HG03103 (cell line): ENCODE results near the gene ANKRD2.
"Not testable (repeated sequence)": the region's sequence is repeated elsewhere in the genome, so short reads cannot be mapped to it uniquely, and the experiment has no call there.

Source experiments
- ATAC-seq: cut with Tn5 transposase; IDR thresholded peaks from one replicate; pipeline ENCODE4 v1.9.1; 2021; ENCODE audit warnings: low read depth; ENCODE audit not compliant: unreplicated experiment

The ANKRD2 gene

DNA sequence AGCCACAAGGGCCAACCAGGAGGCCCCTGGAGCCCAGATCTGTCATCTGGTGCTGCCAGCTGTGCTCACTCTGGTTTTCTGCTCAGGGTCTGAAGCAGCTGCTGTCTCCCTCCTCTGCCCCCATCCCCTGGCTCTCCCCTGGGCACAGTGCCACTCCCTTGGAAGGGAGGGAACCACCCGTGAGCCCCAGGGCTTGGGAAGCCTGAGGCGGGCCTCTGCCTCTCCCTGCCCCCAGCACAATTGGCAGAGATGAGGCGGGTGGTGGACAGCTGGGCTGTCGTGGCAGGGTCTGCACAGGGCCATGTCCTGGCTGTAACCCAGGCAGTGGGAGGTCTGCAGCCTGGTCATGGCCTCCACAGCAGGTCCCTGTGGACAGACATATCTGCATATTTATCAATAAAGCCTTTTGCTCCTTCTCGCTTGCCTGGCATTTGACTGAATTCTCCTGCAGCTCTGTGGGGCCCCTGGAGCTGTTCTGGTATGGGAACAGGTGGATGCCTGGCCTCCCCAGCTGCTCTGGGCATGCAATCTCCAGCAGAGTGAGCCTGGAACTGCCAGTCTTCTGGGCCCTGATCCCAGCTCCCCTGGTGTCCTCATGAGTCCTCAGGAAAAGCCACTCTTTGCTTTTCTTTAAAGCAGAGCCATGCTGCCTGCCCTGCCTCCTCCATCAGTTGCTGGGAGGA is 1.6 kb upstream of the ANKRD2 start:
- ATAC-seq: no peak

DNA sequence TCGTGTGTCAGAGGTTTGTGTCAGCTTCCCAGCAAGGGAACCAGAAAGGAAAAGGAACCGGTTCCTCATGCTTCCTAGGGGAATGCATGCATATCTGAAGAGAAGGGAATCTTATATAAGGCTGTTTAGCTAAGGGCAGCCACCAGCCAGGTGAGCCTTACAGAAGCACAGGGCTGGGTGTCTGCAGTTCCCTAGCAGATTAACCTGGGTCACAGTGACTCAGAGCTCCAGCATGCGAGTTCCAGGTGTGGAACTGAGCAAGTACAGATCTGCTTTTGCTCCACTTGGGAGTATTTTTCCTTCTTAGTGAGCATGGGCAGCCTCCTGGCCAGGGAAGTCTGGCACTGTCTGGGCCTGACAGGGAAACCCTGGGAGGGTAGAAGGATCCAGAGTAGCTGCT is 957 bp upstream of the ANKRD2 start:
- ATAC-seq: no peak

DNA sequence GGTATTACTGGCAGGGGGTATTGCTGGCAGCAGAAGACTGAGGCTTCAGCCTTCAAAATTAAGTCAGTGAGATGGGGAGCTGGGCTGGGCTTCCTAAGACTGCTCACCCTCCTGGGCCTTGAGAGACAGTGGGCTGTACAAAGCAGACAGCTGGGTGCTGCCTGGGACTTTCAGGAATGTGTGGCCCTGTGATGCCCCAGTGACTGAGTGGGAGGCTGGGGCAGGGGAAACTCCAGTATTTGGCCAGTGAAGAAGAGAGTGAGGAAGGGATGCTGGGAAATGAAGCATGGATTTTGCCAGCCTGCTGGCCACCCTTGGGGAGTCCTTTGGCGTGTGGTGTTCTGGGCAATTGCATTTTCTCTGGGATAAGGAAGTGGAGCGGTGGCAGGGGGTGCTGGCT is 442 bp downstream of the ANKRD2 start:
- ATAC-seq: no peak

DNA sequence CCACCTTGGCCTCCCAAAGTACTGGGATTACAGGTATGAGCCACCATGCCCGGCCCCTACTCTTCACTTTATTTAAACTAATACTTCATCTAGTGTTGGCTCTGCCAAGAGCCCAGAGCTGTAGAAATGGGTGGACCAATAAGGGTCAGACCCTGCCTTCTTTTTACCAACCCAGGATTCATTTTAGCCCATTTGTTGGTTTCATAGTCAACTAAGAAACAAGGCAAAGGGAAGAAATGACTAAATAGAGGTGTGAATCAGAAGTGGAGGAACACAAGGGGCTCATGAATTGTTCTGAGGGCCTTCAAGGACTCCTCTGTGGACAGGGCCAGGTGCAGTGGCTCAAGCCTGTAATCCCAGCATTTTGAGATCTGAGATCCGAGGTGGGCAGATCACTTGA is 1.1 kb downstream of the ANKRD2 start:
- no peak for ATAC-seq

DNA sequence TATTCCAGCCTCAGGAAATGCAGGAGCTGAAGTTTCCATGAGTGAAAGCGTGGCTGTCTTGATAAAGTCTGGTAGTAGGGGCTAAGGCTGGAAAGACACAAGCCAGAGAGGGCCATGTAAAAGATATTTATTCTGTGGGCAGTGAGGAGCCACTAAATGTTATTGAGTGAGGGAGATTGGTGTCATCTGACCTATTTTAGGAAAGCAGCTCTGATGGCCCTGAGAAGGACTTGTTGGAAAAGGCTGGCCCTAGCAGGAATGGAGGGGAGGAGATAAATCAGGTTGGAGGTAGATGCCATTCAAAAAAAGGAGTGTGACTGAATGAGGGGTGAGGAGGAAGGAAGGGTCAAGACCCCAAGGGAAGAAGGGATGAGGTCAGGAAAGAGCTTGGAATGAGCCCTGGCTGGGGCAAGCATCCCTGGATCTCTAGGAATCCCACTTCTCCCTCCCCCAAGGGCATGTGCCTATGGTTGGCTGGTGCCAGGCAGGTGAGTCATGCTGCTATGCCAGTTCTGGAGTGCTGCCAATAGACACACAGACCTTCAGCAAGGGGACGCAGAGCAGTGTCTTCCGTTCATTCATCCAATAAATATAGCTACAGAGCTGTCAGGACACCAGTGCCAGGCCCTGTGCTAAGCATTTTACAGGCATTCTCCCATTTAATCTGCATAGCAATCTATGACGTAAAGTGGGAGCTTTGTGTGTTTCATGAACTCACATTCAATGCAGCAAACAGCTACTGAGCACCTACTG is 2.0 kb downstream of the ANKRD2 start:
- no peak for ATAC-seq

DNA sequence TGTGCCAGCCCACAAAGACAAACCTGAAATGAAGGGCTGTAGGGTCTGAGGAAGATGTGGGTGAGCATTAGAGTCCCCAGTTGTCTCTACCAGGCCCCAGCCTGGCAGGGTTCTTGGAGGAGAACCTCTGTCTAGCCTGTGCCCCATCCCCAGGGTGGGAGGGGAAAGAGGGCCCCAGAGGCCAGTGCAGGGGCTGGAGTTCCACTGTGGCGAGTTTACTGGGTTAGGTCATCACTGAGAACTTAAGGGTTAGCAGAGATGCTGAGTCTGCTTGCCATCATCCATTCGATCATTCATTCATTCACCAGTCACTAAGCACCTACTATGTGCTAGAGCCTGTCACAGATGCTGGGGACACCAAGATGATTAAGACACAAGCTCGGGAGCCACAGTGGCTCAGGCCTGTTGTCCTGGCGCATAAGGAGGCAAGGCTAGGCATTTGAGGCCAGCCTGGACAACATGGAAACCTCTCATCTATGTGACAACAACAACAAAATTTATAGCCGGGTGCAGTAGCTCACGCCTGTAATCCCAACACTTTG is 2.6 kb downstream of the ANKRD2 start:
- ATAC-seq: no peak

DNA sequence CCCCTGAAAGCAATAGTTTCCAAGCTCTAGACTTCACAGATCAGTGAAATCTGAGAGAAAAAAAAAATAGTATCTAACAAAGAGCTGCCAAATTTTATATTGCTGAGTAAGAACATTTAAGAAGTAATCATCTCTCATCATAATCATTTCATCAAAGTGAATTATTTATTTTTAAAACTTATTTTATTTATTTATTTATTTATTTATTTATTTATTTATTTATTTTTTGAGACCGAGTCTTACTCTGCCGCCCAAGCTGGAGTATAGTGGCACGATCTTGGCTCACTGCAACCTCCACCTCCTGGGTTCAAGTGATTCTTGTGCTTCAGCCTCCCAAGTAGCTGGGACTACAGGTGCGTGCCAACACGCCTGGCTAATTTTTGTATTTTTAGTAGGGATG is 3.9 kb downstream of the ANKRD2 start:
- not testable (repeated sequence) for ATAC-seq

DNA sequence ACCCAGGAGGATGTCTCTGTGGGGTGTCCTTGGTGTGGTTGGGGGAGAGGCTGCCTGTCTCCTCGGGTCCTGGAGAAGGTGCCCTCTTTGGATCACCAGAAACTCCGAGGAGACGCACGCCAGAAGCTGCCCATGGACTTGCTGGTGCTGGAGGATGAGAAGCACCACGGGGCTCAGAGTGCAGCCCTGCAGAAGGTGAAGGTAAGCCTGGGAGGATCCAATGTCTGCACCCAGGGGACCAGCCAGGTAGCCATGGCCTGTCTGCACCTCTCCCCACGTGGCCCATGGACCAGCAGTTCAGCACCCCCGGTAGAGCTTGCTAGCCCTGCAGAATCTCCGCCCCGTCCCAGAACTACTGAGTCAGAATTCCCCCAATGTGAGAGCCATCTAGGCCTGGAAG is 5.1 kb downstream of the ANKRD2 start:
- no peak for ATAC-seq

DNA sequence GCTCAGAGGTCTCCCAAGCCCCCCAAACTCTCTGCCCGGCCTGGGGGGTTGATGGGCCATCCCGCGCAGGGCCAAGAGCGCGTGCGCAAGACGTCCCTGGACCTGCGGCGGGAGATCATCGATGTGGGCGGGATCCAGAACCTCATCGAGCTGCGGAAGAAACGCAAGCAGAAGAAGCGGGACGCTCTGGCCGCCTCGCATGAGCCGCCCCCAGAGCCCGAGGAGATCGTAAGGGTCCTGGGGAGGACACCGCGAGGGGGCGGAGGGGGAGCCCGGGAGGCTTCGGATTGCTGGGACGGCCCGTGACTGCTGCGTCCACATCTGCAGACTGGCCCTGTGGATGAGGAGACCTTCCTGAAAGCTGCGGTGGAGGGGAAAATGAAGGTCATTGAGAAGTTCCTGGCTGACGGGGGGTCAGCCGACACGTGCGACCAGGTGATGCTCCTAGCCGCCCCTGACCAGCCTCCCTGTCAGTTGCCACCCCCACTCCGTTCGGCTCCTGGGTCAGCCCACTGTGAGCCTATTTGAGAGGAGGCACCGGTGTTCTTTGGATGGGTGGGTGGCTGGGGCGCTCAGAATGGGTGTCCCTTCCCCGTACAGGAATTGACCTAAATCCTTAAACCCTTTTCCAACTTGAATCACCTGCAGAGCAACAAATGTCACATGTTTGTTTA is 5.7 kb downstream of the ANKRD2 start:
- ATAC-seq: no peak

DNA sequence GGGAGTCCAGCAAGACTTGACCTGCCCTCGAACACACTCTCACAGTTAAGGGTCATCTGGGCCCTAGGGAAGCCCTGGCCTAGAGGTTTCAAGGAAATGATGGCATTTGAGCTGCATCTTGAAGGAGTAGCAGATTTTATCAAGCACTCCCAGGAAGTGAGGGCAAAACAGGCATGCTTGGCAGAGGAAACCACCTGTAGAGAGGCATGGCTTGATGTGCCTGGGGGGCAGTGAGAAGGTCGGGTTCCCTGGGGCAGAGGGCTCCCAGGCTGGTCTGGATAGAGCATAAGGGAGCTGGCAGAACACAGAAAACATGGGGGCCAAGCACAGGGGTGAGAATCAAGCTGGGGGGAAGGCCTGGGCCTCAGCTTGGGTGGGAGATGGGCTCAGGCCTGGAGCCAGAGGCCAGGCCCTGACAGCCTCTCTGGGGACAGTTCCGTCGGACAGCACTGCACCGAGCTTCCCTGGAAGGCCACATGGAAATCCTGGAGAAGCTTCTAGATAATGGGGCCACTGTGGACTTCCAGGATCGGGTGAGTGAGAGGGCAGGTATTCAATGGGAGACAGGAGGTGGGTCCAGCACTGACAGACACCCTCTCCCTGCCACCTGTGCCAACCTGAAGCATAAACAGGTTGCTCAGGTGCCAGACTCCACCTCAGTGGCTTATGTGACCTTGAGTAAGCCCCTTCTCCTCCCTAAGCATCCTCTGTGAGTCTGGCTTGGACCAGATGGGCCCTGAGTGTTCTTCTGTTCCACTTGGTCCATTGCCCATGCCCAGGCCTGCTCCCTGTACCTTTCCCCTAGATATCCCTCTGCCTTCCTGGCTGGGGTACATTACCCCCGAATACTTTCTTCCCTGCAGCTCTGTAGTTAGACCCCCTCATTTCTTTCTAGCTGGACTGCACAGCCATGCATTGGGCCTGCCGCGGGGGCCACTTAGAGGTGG is 8.1 kb downstream of the ANKRD2 start:
- ATAC-seq: no peak

DNA sequence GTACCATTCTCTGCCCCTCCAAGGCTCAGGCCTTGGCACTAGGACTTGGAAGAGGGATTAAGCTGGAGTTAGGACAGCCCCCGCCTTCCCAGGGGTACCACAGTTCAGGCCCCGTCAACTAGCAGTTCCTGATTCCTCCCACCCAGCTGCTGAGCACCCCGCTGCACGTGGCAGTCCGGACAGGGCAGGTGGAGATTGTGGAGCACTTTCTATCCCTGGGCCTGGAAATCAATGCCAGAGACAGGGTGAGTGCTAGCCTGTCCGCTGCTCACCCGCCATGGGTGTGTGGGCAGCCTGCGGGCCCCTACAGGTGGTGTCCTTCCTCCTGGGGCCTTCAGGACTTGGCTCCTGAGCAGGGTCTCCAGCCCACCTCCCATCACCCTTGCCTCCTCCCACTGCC is 9.6 kb downstream of the ANKRD2 start:
- no peak for ATAC-seq

DNA sequence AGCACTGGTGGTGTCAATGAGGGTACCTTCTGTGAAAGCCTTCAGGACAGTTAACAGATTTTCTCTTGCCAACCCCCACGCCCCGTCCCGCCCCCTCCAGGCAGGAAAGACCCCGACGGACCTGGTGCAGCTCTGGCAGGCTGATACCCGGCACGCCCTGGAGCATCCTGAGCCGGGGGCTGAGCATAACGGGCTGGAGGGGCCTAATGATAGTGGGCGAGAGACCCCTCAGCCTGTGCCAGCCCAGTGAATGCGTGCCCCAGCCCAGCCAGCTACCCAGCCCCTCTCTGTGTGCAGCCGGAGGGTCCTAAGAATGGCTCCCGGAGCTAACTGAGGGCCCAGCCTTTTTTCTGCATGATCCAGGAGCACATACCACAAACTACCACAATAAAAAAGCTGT is 10.9 kb downstream of the ANKRD2 start:
- ATAC-seq: no peak

DNA sequence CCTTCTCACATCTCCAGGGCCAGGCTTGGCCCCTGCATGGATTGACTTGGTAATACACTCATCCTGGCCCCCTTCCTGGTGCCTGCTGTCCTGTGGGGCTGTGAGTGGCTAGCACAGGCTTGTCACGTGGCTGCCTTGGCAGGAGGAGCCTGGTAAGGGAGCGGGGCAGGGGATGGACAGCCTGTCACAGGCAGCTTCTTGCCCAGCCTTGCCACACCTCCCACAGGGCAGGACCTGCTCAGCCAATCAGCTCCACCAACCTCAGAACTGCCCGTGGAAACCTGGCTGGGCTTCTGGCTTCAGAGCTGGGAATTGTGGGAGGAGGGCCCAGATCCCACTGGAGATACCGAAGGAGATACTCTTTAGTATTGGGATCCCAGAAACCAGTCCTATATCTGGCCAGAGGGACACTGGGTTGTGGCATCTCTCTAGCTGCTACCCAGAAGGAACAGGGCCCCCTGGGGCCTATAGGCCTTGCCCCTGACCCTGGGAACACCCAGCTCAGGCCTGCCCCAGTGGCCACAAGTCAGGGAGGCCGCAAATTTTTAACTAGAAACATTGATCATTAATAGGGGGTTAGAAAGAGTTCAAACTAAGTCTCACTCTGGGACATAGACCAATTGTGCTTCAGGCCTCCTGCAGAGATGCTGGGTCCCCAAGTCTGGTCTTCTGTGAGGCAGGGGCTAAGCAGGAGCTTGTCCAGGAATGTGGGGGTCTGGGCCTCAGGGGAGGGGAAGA is 11.7 kb downstream of the ANKRD2 start, which contains the start of gene HOGA1:
TSS of gene HOGA1 (plus strand) at position 330 of the 738 bp plus-strand sequence. CDS start at position 645, 315 bp downstream.
- no peak for ATAC-seq

DNA sequence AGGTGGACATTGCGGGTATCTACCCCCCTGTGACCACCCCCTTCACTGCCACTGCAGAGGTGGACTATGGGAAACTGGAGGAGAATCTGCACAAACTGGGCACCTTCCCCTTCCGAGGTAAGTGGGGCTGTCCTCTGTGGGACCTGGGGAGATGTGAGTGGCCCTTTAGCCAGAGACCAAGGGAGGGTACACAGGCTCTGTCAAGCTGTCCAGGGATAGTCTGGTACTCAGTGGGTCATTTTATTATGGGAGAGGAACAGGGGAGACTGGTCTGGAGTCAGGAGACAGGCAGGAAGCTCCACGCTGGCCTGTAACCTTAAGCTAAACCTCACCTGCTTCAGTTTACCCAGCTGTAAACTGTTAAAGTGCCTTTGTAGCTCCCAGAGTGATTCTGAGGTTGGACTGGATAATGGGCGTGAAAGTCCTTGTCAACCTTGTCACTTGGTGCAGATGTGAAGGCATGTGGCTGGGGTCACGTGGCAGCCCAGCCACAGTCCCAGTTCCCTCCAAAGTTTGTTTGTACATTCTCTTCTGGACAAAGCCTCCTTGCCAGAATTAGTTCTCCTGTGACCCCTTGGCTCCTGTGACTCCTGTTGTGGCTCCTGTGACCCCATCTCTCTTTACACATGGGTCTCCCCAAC is 12.3 kb downstream of the ANKRD2 start:
- no peak for ATAC-seq

DNA sequence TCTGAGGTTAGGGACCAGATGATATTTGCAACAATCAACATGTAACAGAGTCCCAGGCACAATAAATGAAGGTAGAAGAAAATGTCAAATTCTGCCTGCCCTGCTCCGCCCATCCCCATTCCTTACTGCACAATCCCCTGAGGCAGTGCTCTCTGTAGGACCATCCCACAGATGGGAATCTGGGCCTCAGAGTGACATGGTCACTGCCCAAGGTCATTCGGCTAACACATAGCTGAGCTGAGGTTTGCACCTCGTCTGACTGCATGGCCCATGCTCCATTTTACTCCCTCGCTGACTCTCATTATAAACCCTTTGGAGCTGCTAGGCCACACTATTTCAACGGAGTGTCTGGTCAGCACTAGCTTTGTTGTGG is 12.8 kb downstream of the ANKRD2 start:
- no peak for ATAC-seq

DNA sequence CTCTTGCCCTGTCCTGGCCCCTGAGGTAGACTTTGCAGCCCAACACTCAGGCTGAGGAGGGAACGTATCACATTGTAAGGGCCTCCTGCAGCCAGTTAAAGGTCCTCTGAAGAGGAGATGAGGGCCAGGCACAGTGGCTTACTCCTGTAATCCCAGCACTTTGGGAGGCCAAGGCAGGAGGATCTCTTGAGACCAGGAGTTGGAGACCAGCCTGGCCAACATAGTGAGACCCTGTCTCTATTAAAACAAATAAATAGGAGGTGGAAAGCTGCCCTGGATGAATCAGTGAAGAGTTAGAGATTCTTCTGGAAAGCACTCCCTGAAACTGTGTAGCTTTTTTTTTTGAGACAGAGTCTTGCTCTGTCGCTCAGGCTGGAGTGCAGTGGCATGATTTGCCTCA is 14.6 kb downstream of the ANKRD2 start:
- no peak for ATAC-seq

DNA sequence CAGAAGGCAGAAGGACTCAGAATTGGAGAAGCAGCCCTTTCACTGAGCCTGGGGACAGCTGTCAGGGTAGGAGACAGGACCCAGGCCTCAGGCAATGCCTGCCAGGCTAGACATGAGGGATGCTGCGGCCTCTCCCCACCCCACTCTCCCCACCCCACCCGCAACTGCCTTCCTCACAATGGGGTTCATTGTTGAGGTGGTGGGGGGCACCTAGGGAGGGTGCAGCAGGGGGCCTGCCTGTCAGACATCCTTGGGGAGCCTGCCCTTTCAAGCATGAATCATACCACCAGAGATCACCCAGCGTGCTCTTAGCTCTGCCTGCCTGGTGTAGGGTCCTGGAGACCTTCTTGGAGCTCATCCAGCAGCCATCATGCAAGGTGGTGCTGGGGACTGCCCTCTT is 16.9 kb downstream of the ANKRD2 start, which contains the start of gene C10orf62:
TSS of gene C10orf62 (plus strand) at position 243 of the 400 bp plus-strand sequence. CDS start 177 bp downstream, outside the sequence.
- ATAC-seq: no peak

DNA sequence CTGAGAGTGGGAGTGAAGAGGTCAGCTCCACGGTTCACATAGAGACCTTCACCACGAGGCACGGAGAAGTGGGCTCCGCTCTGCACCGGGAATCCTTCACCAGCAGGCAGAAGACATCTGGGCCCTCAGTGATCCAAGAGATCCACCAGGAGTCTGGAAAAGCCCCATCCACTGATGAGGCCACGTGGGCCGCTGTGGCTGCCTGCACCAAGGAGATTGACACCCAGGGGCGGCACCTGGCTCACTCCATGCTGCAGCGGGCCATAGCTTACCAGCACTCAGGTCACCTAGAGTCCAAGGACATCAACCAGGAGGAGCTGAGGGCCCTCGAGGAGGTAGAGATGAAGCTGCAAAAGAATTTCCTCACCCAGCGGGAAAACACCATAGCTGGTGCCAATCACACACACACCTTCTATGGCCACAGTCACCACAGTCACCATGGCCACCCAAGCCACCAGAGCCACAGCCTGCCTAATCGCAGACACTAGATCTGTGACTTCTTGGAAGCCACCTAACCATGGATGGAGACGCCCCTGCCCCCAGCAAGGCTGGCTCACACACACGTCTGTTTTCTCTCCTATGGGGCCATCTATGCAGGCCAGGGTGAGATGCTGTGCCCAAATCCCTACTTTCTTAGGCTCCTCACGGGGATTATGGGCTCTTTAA is 17.6 kb downstream of the ANKRD2 start:
- no peak for ATAC-seq
